Liver (tissue), 9 donors: Measurements from ENCODE around the gene XRCC5. TPM values are rescaled to one million over a fixed set of nuclear protein-coding genes. Genes with fewer than 3 reads are reported as not detected.

Experiments used
- DNase-seq: peaks from one replicate; pipeline ENCODE4 v3.0.0-alpha.2; 2017; ENCODE audit warnings: low spot score
- H3K27ac ChIP-seq, 2 donors: one replicate each; pipeline ENCODE4 v1.7.0; 2013; ENCODE audit warnings: inconsistent platforms in 2 of 2, low read length in 2 of 2, control low read depth in 1 of 2, low read depth in 1 of 2, mild to moderate bottlenecking in 1 of 2
- H3K27me3 ChIP-seq, 4 donors: one replicate each; pipeline versions ENCODE4 v1.6.1 to v1.7.0; 2013; ENCODE audit warnings: low read length in 3 of 4, inconsistent platforms in 1 of 4, mild to moderate bottlenecking in 1 of 4, moderate library complexity in 1 of 4; ENCODE audit not compliant: control insufficient read depth in 4 of 4, insufficient read depth in 4 of 4
- H3K36me3 ChIP-seq, 4 donors: one replicate each; pipeline versions ENCODE4 v1.6.1 to v1.7.0; 2013; ENCODE audit warnings: low read length in 3 of 4, mild to moderate bottlenecking in 3 of 4, low read depth in 1 of 4, moderate library complexity in 1 of 4; ENCODE audit not compliant: control insufficient read depth in 4 of 4, insufficient read depth in 3 of 4
- H3K4me1 ChIP-seq, 4 donors: one replicate each; pipeline versions ENCODE4 v1.6.1 to v1.7.0; 2013; ENCODE audit warnings: low read length in 3 of 4, mild to moderate bottlenecking in 3 of 4, moderate library complexity in 1 of 4; ENCODE audit not compliant: control insufficient read depth in 4 of 4, insufficient read depth in 4 of 4
- H3K4me3 ChIP-seq, 3 donors: one replicate each; pipeline versions ENCODE4 v1.6.1 to v1.7.0; 2013; ENCODE audit warnings: low read length in 3 of 3, control low read depth in 1 of 3, low read depth in 1 of 3, mild to moderate bottlenecking in 1 of 3
- H3K9ac ChIP-seq, 2 donors: one replicate each; pipeline ENCODE4 v1.7.0; 2013; ENCODE audit warnings: low read length in 2 of 2, mild to moderate bottlenecking in 2 of 2, moderate library complexity in 2 of 2, control low read depth in 1 of 2, low read depth in 1 of 2
- H3K9me3 ChIP-seq, 4 donors: one replicate each; pipeline versions ENCODE4 v1.6.1 to v1.7.0; 2013; ENCODE audit warnings: low read length in 3 of 4; ENCODE audit not compliant: control insufficient read depth in 4 of 4
- EGR1 ChIP-seq, 2 donors: IDR thresholded peaks; 2 replicates each; pipeline ENCODE4 v1.6.1; 2016 to 2018; ENCODE audit warnings: antibody characterized with exemption in 2 of 2, low read depth in 2 of 2
- FOXA1 ChIP-seq: IDR thresholded peaks from 2 replicates; pipeline ENCODE4 v1.6.1; 2016; ENCODE audit warnings: antibody characterized with exemption
- FOXA2 ChIP-seq: IDR thresholded peaks from 2 replicates; pipeline ENCODE4 v1.6.1; 2016; ENCODE audit warnings: antibody characterized with exemption
- GABPA ChIP-seq, 2 donors: IDR thresholded peaks in 1 of 2; conservative IDR thresholded peaks in 1 of 2; 2 replicates each; pipeline ENCODE4 v1.6.1; 2016; ENCODE audit warnings: antibody characterized with exemption in 2 of 2, mild to moderate bottlenecking in 1 of 2, moderate library complexity in 1 of 2
- HNF4A ChIP-seq, 2 donors: conservative IDR thresholded peaks; 2 replicates each; pipeline ENCODE4 v1.6.1; 2016; ENCODE audit warnings: antibody characterized with exemption in 2 of 2, mild to moderate bottlenecking in 2 of 2
- HNF4G ChIP-seq: IDR thresholded peaks from 2 replicates; pipeline ENCODE4 v1.6.1; 2016; ENCODE audit warnings: antibody characterized with exemption
- JUND ChIP-seq, 2 donors: IDR thresholded peaks; 2 replicates each; pipeline ENCODE4 v1.6.1; 2016; ENCODE audit warnings: antibody characterized with exemption in 2 of 2
- RXRA ChIP-seq, 2 donors: IDR thresholded peaks; 2 replicates each; pipeline ENCODE4 v1.6.1; 2017 to 2018; ENCODE audit warnings: antibody characterized with exemption in 2 of 2, mild to moderate bottlenecking in 1 of 2
- SP1 ChIP-seq: IDR thresholded peaks from 2 replicates; pipeline ENCODE4 v1.6.1; 2018; ENCODE audit warnings: antibody characterized with exemption, mild to moderate bottlenecking
- TAF1 ChIP-seq: conservative IDR thresholded peaks from 2 replicates; pipeline ENCODE4 v1.6.1; 2016; ENCODE audit warnings: antibody characterized with exemption, mild to moderate bottlenecking
- YY1 ChIP-seq: IDR thresholded peaks from 2 replicates; pipeline ENCODE4 v1.6.1; 2016; ENCODE audit warnings: antibody characterized with exemption, mild to moderate bottlenecking
- WGBS: extraction: QIAGEN DNeasy Blood & Tissue Kit; methylation state at CpG from one replicate; pipeline ENCODE4 v1.1.7; 2013; 5-methylcytosine and 5-hydroxymethylcytosine counted together
- polyA plus RNA-seq, 2 donors: library from polyadenylated mRNA; stranded (reverse) in 1 of 2; unstranded in 1 of 2; fragments of 200-250 nt in 1 of 2; fragments of >200 nt in 1 of 2; fragmentation: Nextera tagmentation in 1 of 2; extraction: Ambion mirVana in 1 of 2; gene quantifications; one replicate each; pipeline versions ENCODE4 v1.2.1 to v1.2.3, GENCODE V29; 2013 to 2015
- total RNA-seq, 2 donors: library from RNA; depleted of rRNA; stranded (reverse); fragments of >200 nt; gene quantifications; one replicate each; pipeline ENCODE4 v1.2.3, GENCODE V29; 2014
- TF ChIP-seq, protein P1 (sequence below): IDR thresholded peaks from 2 replicates; pipeline ENCODE4 v1.6.1; 2016; ENCODE audit warnings: antibody characterized with exemption
- TF ChIP-seq, protein P2 (sequence below): IDR thresholded peaks from 2 replicates; pipeline ENCODE4 v1.6.1; 2016; ENCODE audit warnings: antibody characterized with exemption, mild to moderate bottlenecking
- TF ChIP-seq, protein P3 (sequence below): IDR thresholded peaks from 2 replicates; pipeline ENCODE4 v1.6.1; 2016; ENCODE audit warnings: antibody characterized with exemption
- TF ChIP-seq, protein P4 (sequence below): IDR thresholded peaks from 2 replicates; pipeline ENCODE4 v1.6.1; 2016; ENCODE audit warnings: antibody characterized with exemption
- donor health status: healthy.
- donor health status: healthy.
- donor health status: healthy.
- donor health status: healthy.
- donor health status: healthy.

XRCC5 gene
- total and polyA plus RNA-seq, 4 donors, result 63.7 to 140 (median 84.5) TPM

DNA sequence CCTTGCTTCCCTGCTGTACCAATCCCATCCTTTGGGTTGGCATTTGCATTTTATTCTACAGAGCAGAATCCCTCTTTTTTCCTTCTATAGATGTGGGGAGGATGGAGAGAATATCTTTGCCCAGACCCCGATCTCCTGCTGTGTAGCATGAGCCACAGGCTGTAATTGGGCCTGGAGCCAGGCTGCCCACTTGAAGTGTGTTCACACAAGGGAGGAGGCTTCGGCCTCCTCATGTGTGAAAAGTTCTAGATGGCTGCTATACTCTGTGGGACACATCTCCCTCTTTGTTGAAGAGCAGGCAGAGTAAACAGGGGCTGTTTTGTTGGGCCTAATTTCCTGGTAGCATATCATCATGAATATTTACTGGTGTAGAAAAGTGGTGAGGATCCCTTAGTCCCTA, 126.3 kb downstream of the XRCC5 start (continued):
- TF ChIP-seq, protein P1, sequence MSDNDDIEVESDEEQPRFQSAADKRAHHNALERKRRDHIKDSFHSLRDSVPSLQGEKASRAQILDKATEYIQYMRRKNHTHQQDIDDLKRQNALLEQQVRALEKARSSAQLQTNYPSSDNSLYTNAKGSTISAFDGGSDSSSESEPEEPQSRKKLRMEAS, result no peak
- no peak for TF ChIP-seq HNF4A (conservative IDR thresholded peaks at IDR 0.05)
- TF ChIP-seq EGR1 (IDR thresholded peaks at IDR 0.05; ENCODE audit: low read depth in 2 of 2), result no peak
- TF ChIP-seq RXRA (IDR thresholded peaks at IDR 0.05), result no peak
- TF ChIP-seq YY1, result no peak
- TF ChIP-seq HNF4G, result no peak

DNA sequence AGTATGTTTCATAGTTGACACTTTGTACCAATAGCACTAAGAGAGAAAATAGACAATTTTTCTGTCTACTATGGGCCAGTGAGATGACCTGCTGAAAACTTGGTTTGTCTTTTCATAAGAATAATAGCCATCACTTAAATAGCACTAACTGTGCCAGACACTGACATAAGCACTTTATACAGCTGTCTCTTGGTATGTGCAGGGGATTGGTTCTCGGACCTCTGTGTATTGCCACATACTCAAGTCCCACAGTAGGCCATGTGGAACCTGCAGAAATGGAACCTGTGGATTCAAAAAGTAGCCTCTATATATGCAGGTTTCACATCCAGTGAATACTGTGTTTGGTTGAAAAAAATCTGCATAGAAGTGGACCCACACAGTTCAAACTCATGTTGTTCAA, 126.7 kb downstream of the XRCC5 start:
- TF ChIP-seq GABPA (IDR thresholded peaks at IDR 0.05 in 1 of 2, conservative IDR thresholded peaks at IDR 0.05 in 1 of 2) (no peak), FOXA2 (no peak), TAF1 (no peak), EGR1 (IDR thresholded peaks at IDR 0.05; ENCODE audit: low read depth in 2 of 2) (no peak)
- TF ChIP-seq, protein P2, sequence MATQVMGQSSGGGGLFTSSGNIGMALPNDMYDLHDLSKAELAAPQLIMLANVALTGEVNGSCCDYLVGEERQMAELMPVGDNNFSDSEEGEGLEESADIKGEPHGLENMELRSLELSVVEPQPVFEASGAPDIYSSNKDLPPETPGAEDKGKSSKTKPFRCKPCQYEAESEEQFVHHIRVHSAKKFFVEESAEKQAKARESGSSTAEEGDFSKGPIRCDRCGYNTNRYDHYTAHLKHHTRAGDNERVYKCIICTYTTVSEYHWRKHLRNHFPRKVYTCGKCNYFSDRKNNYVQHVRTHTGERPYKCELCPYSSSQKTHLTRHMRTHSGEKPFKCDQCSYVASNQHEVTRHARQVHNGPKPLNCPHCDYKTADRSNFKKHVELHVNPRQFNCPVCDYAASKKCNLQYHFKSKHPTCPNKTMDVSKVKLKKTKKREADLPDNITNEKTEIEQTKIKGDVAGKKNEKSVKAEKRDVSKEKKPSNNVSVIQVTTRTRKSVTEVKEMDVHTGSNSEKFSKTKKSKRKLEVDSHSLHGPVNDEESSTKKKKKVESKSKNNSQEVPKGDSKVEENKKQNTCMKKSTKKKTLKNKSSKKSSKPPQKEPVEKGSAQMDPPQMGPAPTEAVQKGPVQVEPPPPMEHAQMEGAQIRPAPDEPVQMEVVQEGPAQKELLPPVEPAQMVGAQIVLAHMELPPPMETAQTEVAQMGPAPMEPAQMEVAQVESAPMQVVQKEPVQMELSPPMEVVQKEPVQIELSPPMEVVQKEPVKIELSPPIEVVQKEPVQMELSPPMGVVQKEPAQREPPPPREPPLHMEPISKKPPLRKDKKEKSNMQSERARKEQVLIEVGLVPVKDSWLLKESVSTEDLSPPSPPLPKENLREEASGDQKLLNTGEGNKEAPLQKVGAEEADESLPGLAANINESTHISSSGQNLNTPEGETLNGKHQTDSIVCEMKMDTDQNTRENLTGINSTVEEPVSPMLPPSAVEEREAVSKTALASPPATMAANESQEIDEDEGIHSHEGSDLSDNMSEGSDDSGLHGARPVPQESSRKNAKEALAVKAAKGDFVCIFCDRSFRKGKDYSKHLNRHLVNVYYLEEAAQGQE, result no peak
- TF ChIP-seq, protein P3, sequence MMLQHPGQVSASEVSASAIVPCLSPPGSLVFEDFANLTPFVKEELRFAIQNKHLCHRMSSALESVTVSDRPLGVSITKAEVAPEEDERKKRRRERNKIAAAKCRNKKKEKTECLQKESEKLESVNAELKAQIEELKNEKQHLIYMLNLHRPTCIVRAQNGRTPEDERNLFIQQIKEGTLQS, result no peak
- Histone ChIP-seq H3K27me3 (no peaks in the 10 kb centered on the region), H3K4me1 (no peaks in the 10 kb centered on the region), H3K9ac (no peak overlapping the region), H3K4me3 (no peak overlapping the region), H3K27ac (no peak overlapping the region), H3K9me3 (peaks cover 0 to 3% (median 0%) of the 10 kb centered on the region in 4 donors), H3K36me3 (no peaks in the 10 kb centered on the region)
- DNase-seq, result no peak
- WGBS, result 100% methylated on average over 1 of the region's 1 CpG

DNA sequence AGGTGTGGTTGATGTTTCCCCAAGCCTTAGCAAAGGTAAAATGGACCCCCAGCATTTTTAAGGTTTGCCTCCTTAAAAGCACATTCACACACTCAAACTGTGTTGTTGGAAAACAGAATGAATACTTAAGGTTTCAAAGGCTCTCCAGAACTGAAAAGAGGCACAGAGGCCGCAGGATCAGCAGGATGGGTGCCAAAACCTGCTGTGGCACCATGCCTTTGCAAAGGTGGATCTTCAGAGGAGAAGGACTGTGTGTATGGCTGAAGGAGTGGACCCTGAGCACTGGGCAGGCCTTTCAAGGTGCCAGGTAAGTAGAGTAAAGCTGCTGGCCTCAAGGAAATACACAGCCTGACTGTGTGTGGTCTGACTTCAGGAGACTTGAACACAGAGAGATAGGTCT, 127.3 kb downstream of the XRCC5 start:
- no peak overlapping the region for H3K4me3 ChIP-seq
- H3K36me3 ChIP-seq, result no peaks in the 10 kb centered on the region
- no peaks in the 10 kb centered on the region for H3K4me1 ChIP-seq
- H3K27me3 ChIP-seq, result no peaks in the 10 kb centered on the region
- DNase-seq, result no peak
- TF ChIP-seq, protein P4, sequence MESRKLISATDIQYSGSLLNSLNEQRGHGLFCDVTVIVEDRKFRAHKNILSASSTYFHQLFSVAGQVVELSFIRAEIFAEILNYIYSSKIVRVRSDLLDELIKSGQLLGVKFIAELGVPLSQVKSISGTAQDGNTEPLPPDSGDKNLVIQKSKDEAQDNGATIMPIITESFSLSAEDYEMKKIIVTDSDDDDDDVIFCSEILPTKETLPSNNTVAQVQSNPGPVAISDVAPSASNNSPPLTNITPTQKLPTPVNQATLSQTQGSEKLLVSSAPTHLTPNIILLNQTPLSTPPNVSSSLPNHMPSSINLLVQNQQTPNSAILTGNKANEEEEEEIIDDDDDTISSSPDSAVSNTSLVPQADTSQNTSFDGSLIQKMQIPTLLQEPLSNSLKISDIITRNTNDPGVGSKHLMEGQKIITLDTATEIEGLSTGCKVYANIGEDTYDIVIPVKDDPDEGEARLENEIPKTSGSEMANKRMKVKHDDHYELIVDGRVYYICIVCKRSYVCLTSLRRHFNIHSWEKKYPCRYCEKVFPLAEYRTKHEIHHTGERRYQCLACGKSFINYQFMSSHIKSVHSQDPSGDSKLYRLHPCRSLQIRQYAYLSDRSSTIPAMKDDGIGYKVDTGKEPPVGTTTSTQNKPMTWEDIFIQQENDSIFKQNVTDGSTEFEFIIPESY, result no peak
- TF ChIP-seq RXRA (IDR thresholded peaks at IDR 0.05) (no peak), YY1 (no peak), JUND (IDR thresholded peaks at IDR 0.05) (no peak), FOXA1 (no peak), SP1 (no peak), HNF4A (conservative IDR thresholded peaks at IDR 0.05) (no peak), EGR1 (IDR thresholded peaks at IDR 0.05; ENCODE audit: low read depth in 2 of 2) (no peak), GABPA (IDR thresholded peaks at IDR 0.05 in 1 of 2, conservative IDR thresholded peaks at IDR 0.05 in 1 of 2) (no peak)
- TF ChIP-seq, protein P1, result no peak
- H3K9me3 ChIP-seq, result peaks cover 0 to 3% (median 0%) of the 10 kb centered on the region in 4 donors
- WGBS, result 0% methylated on average over 1 of the region's 1 CpG
- no peak overlapping the region for H3K9ac ChIP-seq
- no peak overlapping the region for H3K27ac ChIP-seq
